Measurements from ENCODE around the gene REXO1. TPM values are rescaled to one million over a fixed set of nuclear protein-coding genes. Genes with fewer than 3 reads are reported as not detected.

The REXO1 gene
- total and polyA plus RNA-seq, 2 of the 8 experiments (the other 6 are each of a cell fraction or from before 2014, with no cell fraction given) = 42.4 to 44.3 TPM

DNA sequence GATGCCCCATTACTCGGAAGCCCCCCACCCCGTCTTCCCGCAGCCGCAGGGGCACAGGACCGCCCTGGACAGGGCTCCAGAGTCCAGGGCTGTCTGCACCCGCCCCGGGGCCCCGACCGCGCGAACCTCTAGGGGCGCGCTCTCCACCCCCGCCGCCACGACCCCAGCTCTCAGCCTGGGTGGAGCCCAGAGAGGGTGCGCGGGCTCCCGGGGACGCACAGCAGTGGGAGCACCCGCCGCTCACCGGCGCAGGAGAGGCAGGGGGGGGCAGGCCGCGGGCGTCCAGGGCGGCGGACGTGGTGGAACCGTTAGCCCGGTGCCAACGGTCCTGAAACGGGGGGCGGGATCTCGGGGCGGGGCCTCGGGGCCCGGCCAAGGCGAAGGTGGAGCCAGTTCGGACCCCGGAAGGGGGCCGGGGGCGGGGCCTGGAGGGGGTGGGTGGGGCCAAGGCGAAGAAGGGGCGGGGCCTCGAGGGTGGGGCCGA lies 36.3 kb downstream of the REXO1 start, which contains the start of gene ATP8B3:
ATP8B3 (minus strand) TSS at position 335 of the 484 bp plus-strand sequence. CDS start 540 bp downstream, outside the sequence.
- no peak within 1 kb of the TSS for H2BK12ac ChIP-seq (ENCODE audit: low read depth, low read length)
- peak within 1 kb of the TSS; percentile 69 for H3K4ac ChIP-seq (replicated peaks; ENCODE audit: insufficient read length, low read depth, low read length)
- H2AK5ac ChIP-seq (ENCODE audit: low read depth, low read length) = no peak within 1 kb of the TSS
- H3K27me3 ChIP-seq (replicated peaks in 1 of 4; ENCODE audit: control insufficient read depth in 3 of 4, extremely low read depth in 1 of 4, insufficient read depth in 3 of 4, low read length in 3 of 4) = peaks cover 0 to 3% (median 0%) of the 10 kb centered on the region in 4 experiments; a peak in 3 of 7 replicates
- no peaks in the 10 kb centered on the region; the same call in 1 of the 2 replicates for H3K79me1 ChIP-seq (ENCODE audit: low read depth, low read length)
- H4K5ac ChIP-seq (ENCODE audit: insufficient read length, low read depth, low read length) = no peak within 1 kb of the TSS
- H4K8ac ChIP-seq (ENCODE audit: extremely low read depth, insufficient read depth, low read length) = peak within 1 kb of the TSS; percentile 79
- no peak within 1 kb of the TSS; the same call in 1 of the 2 replicates for H3K27ac ChIP-seq (ENCODE audit: low read depth, low read length)
- peaks cover 2 to 3% of the 10 kb centered on the region in 2 experiments for H4K20me1 ChIP-seq (replicated peaks in 1 of 2; ENCODE audit: control insufficient read depth in 1 of 2, insufficient read depth in 2 of 2, low read length in 2 of 2)
- peaks cover 3 to 12% (median 8%) of the 10 kb centered on the region in 4 experiments; a peak in 6 of 8 replicates for H3K36me3 ChIP-seq (ENCODE audit: control insufficient read depth in 2 of 4, insufficient read depth in 4 of 4, low read length in 3 of 4)
- peaks cover 0 to 2% (median 0%) of the 10 kb centered on the region in 4 experiments; a peak in 3 of 7 replicates for H3K4me1 ChIP-seq (replicated peaks in 1 of 4; ENCODE audit: control insufficient read depth in 3 of 4, insufficient read depth in 4 of 4, low read length in 3 of 4)
- WGBS, 2 experiments (ENCODE audit: extremely low coverage in 1 of 2, insufficient coverage in 1 of 2, insufficient read length in 1 of 2, insufficient replicate concordance in 2 of 2, low coverage in 1 of 2, low lambda C conversion rate in 2 of 2, missing lambda C conversion rate in 1 of 2) = 8% methylated on average over 27 of the region's 48 CpGs; no CpG with 5 or more reads in 1 of the 2 experiments
- no peak within 1 kb of the TSS for H3K23ac ChIP-seq (ENCODE audit: insufficient read length)
- no peaks in the 10 kb centered on the region for H3K9me3 ChIP-seq (ENCODE audit: insufficient read depth in 2 of 2, low read depth in 1 of 2, low read length in 1 of 2)
- H3K4me2 ChIP-seq (ENCODE audit: insufficient read depth in 1 of 2, low read depth in 2 of 2, low read length in 2 of 2) = peak within 1 kb of the TSS; percentile 63 to 94
- H2BK120ac ChIP-seq (replicated peaks; ENCODE audit: low read depth, low read length) = no peak within 1 kb of the TSS
- H3K14ac ChIP-seq (ENCODE audit: insufficient read length) = no peak within 1 kb of the TSS
- FAIRE-seq (no peak), DNase-seq (ENCODE audit: low read depth in 1 of 2, low spot score in 2 of 2) (peak in 1 of 2 experiments; percentile 76)
- H3K18ac ChIP-seq (ENCODE audit: extremely low read depth, low read length) = peak within 1 kb of the TSS; percentile 78
- H3K79me2 ChIP-seq (ENCODE audit: control insufficient read depth in 1 of 2, insufficient read depth in 2 of 2, low read length in 2 of 2) = no peaks in the 10 kb centered on the region
- CTCF ChIA-PET (ENCODE audit: partially characterized antibody) = interaction anchor here (1.0 to 6.2 kb wide), 4 partner anchors 11 to 18 kb away, joined by 3 to 73 read pairs (median 6); no protein-coding TSS in a partner anchor
- H2AFZ ChIP-seq (ENCODE audit: low read length) = no peak within 1 kb of the TSS
- no peak within 1 kb of the TSS; the same call in 1 of the 2 replicates for H2BK5ac ChIP-seq (ENCODE audit: low read depth, low read length)
- H2BK20ac ChIP-seq (ENCODE audit: low read length) = no peak within 1 kb of the TSS
- H2BK15ac ChIP-seq (ENCODE audit: low read length) = no peak within 1 kb of the TSS
- H4K91ac ChIP-seq (replicated peaks; ENCODE audit: insufficient read length, low read length) = peak within 1 kb of the TSS; percentile 65
- H3K9ac ChIP-seq (replicated peaks in 1 of 4; ENCODE audit: extremely low read depth in 1 of 4, low read depth in 3 of 4, low read length in 3 of 4) = 0 out of 7 replicates have a peak within 1 kb of the TSS, but pooled peaks of 1 of the 4 experiments have one; percentile 25
- peak within 1 kb of the TSS; percentile 59 for H3K56ac ChIP-seq (replicated peaks; ENCODE audit: insufficient read length, low read depth, low read length)
- POLR2A ChIA-PET (ENCODE audit: partially characterized antibody) = interaction anchor here (1.2 kb wide), 1 partner anchor 18 kb away, joined by 4 read pairs; no protein-coding TSS in a partner anchor
- peak within 1 kb of the TSS; percentile 49 to 69 (median 56) for H3K4me3 ChIP-seq (ENCODE audit: extremely low read depth in 1 of 4, insufficient read depth in 2 of 4, low read depth in 3 of 4, low read length in 4 of 4)
- H3K23me2 ChIP-seq (ENCODE audit: low read depth, low read length) = peaks cover 2% of the 10 kb centered on the region
- TF ChIP-seq SIRT6 (IDR thresholded peaks at IDR 0.05; ENCODE audit: low read length) = no peak
- TF ChIP-seq MAX (IDR thresholded peaks at IDR 0.05) = 0 out of 2 replicates have a peak, but pooled peaks have one; percentile 7
- TF ChIP-seq TAF1 (IDR thresholded peaks at IDR 0.05; ENCODE audit: low read depth, low read length) = no peak
- peak; percentile 91 for TF ChIP-seq KDM1A (IDR thresholded peaks at IDR 0.05; ENCODE audit: borderline replicate concordance, low read length)
- TF ChIP-seq CHD2 (IDR thresholded peaks at IDR 0.05; ENCODE audit: low read length) = no peak
- TF ChIP-seq, protein P1, sequence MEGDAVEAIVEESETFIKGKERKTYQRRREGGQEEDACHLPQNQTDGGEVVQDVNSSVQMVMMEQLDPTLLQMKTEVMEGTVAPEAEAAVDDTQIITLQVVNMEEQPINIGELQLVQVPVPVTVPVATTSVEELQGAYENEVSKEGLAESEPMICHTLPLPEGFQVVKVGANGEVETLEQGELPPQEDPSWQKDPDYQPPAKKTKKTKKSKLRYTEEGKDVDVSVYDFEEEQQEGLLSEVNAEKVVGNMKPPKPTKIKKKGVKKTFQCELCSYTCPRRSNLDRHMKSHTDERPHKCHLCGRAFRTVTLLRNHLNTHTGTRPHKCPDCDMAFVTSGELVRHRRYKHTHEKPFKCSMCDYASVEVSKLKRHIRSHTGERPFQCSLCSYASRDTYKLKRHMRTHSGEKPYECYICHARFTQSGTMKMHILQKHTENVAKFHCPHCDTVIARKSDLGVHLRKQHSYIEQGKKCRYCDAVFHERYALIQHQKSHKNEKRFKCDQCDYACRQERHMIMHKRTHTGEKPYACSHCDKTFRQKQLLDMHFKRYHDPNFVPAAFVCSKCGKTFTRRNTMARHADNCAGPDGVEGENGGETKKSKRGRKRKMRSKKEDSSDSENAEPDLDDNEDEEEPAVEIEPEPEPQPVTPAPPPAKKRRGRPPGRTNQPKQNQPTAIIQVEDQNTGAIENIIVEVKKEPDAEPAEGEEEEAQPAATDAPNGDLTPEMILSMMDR (IDR thresholded peaks at IDR 0.05; ENCODE audit: control extremely low read depth in 1 of 3, insufficient read depth in 1 of 3, low read depth in 1 of 3, low read length in 3 of 3) = peak; percentile 8 to 17 (median 14); a peak in 2 of 4 replicates
- no peak for TF ChIP-seq CBX5 (IDR thresholded peaks at IDR 0.05; ENCODE audit: low read depth, low read length)
- no peak for TF ChIP-seq CHD1 (IDR thresholded peaks at IDR 0.05; ENCODE audit: low read depth, low read length)

All from H1 (cell line).